ENCODE measurements around the gene SLC38A10. TPM values are rescaled to one million over a fixed set of nuclear protein-coding genes. Genes with fewer than 3 reads are reported as not detected.

The SLC38A10 gene
- total and polyA plus RNA-seq, 2 of the 13 experiments (the other 11 are each of a cell fraction or from before 2014, with no cell fraction given) = 23.4 to 55.8 TPM

GRCh38 chr17:81251094-81251708, 43.9 kb downstream of the SLC38A10 start (continued):
- TF ChIP-seq ZHX2 (IDR thresholded peaks at IDR 0.05; ENCODE audit: low read depth) (no peak), ZHX2 (CRISPR knock-in tag; IDR thresholded peaks at IDR 0.05; ENCODE audit: borderline replicate concordance) (no peak), ZNF878 (CRISPR knock-in tag; IDR thresholded peaks at IDR 0.05) (no peak), ZNF343 (CRISPR knock-in tag; IDR thresholded peaks at IDR 0.05) (no peak), GMEB2 (CRISPR knock-in tag; IDR thresholded peaks at IDR 0.05; ENCODE audit: low read depth) (no peak)
- TF ChIP-seq, protein P1, sequence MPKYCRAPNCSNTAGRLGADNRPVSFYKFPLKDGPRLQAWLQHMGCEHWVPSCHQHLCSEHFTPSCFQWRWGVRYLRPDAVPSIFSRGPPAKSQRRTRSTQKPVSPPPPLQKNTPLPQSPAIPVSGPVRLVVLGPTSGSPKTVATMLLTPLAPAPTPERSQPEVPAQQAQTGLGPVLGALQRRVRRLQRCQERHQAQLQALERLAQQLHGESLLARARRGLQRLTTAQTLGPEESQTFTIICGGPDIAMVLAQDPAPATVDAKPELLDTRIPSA (CRISPR knock-in tag; IDR thresholded peaks at IDR 0.05; ENCODE audit: borderline replicate concordance) = no peak
- TF ChIP-seq, protein P2, sequence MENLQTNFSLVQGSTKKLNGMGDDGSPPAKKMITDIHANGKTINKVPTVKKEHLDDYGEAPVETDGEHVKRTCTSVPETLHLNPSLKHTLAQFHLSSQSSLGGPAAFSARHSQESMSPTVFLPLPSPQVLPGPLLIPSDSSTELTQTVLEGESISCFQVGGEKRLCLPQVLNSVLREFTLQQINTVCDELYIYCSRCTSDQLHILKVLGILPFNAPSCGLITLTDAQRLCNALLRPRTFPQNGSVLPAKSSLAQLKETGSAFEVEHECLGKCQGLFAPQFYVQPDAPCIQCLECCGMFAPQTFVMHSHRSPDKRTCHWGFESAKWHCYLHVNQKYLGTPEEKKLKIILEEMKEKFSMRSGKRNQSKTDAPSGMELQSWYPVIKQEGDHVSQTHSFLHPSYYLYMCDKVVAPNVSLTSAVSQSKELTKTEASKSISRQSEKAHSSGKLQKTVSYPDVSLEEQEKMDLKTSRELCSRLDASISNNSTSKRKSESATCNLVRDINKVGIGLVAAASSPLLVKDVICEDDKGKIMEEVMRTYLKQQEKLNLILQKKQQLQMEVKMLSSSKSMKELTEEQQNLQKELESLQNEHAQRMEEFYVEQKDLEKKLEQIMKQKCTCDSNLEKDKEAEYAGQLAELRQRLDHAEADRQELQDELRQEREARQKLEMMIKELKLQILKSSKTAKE (CRISPR knock-in tag; IDR thresholded peaks at IDR 0.05; ENCODE audit: borderline replicate concordance) = no peak

Data from HepG2 (cell line).